HG03439 (cell line): Measurements from ENCODE around the gene EOLA1.
"Not testable (repeated sequence)": the region's sequence is repeated elsewhere in the genome, so short reads cannot be mapped to it uniquely, and the experiment has no call there.

Source experiments
- ATAC-seq: cut with Tn5 transposase; IDR thresholded peaks from one replicate; pipeline ENCODE4 v1.9.1; 2021; ENCODE audit warnings: mild to moderate bottlenecking, moderate library complexity; ENCODE audit not compliant: unreplicated experiment

The EOLA1 gene

GRCh38 chrX:149540621-149541520 lies at the start of gene EOLA1:
Gene EOLA1 (plus strand): TSS chrX:149541012. CDS start chrX:149545631, 4,619 bp downstream.
- ATAC-seq, result peak; percentile 85

- no peak for ATAC-seq
Measured at GRCh38 chrX:149491812-149492211, 49.0 kb upstream of the EOLA1 start.

- ATAC-seq, result no peak
Measured at GRCh38 chrX:149493567-149494562, 46.9 kb upstream of the EOLA1 start.

- no peak for ATAC-seq
Measured at GRCh38 chrX:149494844-149495565, 45.8 kb upstream of the EOLA1 start.

DNA sequence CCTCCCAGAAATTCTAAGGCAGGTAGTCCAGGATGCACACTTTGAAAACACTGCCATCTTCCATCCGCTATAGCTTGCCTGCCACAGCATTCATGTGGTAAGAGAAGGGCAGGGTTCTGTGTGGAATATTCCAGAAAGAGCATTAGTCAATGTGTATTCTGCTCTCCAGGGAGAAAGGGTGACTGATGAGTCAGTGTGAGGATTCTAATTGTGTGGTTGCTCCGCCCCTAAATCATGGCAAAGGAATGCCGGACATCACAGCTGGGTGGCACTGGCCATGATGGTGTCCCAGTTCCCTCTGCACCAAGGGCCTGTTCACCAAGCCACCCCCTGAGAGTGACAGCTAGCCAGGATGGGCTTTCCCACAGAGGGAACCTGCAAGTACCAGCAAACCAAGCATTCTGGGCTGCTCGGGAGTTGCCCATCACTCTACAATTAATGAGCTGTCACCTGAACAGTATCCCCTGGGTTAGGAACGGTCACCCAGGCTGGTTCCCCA lies 45.2 kb upstream of the EOLA1 start:
- ATAC-seq, result no peak

DNA sequence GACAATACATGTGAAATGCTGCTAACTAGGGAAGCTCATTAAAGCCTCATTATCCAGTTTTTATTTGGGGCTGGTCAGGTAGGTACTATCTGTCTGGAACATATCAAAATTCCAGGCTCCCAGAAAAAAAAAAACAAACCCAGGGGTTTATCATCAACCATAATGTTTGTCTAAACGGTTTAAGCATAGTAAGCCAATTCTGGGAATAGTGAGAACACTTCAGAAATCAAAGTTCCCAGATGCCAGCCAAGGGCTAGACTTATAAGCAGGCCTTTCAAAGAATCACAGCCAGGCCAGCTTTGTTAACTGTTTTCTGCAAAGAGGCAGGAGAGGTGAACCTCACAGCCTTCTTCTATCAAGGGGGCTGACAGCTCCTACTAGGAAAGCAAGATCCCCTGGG lies 43.8 kb upstream of the EOLA1 start:
- no peak for ATAC-seq

DNA sequence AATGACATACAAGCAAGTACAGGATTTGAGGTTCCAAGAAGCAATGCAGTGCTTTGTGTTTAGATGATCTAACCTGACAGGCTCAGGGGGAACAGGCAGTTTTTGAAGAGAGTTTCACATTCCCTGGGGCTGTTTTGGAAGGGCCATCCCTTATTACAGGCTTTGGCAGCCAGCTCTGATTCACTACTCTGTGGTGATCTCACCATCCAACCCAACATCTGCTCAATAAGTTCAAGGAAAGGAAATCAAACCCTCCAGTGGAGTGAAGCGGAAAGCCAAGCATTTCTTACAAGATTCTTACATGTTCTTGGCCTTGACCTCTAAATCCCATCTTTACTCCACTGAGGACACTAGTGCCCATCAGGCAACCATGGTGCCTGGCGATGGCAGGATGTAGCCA lies 43.2 kb upstream of the EOLA1 start:
- no peak for ATAC-seq

DNA sequence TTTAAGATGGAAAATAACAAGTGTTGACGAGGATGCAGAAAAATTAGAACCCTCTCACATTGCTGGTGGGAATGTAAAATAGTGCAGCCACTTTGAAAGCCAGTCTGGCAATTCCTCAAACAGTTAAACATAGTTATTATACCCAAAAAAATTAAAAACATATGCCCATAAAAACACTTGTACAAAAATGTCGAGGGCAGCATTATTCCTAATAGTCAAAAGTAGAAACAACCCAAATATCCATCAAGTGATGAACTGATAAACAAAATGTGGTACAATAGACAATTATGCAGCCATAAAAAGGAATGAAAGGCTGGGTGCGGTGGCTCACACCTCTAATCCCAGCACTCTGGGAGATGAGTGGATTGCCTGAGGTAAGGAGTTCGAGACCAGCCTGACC lies 42.0 kb upstream of the EOLA1 start:
- ATAC-seq, result no peak

GRCh38 chrX:149499766-149500165 lies 41.0 kb upstream of the EOLA1 start:
- no peak for ATAC-seq

GRCh38 chrX:149502923-149503322 lies 37.9 kb upstream of the EOLA1 start:
- ATAC-seq, result not testable (repeated sequence)

GRCh38 chrX:149503446-149503845 lies 37.4 kb upstream of the EOLA1 start:
- peak; percentile 68 for ATAC-seq

DNA sequence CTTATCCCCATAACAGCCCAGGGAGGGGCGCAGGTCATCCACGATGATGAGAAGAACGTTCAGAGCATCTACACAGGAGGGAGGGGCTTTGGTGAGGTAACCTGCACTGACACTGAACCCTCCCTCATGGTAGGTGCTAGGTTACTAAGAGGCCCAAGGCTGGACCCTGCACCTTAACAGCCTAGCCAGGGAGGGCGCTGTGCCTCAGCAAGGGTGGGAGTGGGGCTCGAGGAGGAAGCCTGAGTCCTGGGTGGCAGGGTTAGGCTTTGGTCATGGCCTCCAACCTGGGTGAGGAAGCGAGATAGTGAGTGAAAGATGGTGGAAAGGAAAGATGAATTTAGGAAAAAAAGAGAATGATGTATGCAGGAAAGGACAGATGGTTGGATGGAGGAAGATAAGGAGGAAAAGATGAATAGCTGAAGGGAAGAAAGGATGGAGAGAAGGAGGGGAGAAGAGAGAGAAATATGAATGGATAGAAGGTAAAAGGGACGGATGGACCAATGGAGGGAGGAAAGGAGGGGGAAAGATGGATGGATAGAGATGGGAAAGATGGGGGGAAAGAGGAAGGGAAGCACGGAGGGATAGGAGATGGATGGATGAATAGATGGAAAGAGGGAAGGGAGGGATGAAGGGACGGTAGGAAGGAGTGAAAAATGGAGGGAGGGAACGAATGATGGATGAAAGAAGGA lies 36.4 kb upstream of the EOLA1 start:
- ATAC-seq, result peak; percentile 49

- peak; percentile 79 for ATAC-seq
Measured at GRCh38 chrX:149504915-149505651, 35.7 kb upstream of the EOLA1 start, which contains the start of gene IDS. Gene IDS (minus strand): TSS chrX:149505306. CDS start chrX:149505137, 169 bp downstream.

- ATAC-seq, result no peak
Measured at GRCh38 chrX:149505671-149506070, 35.1 kb upstream of the EOLA1 start.

DNA sequence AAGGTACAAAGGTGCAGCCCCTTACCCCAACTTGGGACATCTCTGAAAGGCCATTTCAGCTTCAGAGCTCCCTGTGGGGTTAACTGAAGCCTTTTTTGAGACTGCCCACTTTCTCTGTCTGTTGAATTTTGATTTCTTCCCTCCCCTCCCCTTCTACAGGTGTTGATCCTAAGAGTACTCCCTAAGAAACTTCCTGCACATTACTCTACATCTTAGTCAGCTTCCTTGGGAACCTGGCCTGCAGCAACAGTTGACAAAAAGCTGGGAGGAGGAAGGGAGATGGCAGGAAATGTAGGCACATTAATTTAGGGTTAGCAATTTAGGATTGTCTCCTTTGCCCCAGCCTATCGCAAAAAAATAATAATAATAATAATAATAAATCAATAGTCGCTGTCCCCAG lies 34.5 kb upstream of the EOLA1 start:
- ATAC-seq, result no peak

DNA sequence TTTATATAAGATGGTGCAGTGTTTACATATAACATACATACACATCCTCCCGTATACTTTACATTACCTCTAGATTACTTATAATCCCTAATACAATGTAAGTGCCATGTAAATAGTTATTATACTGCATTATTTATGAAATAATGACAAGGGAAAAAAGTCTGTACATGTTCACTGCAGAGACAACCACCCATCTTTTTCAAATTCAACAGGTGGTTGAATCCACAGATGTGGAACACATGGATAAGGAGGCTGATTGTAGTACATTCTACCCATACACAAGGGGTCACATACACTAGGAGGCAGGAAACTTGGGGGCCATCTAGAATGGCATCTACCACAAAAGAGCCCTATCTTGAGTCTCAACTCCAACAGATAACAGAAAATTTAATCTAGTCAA lies 32.3 kb upstream of the EOLA1 start:
- no peak for ATAC-seq

GRCh38 chrX:149510386-149510785 lies 30.4 kb upstream of the EOLA1 start:
- no peak for ATAC-seq

GRCh38 chrX:149511081-149511480 lies 29.7 kb upstream of the EOLA1 start:
- ATAC-seq, result no peak

DNA sequence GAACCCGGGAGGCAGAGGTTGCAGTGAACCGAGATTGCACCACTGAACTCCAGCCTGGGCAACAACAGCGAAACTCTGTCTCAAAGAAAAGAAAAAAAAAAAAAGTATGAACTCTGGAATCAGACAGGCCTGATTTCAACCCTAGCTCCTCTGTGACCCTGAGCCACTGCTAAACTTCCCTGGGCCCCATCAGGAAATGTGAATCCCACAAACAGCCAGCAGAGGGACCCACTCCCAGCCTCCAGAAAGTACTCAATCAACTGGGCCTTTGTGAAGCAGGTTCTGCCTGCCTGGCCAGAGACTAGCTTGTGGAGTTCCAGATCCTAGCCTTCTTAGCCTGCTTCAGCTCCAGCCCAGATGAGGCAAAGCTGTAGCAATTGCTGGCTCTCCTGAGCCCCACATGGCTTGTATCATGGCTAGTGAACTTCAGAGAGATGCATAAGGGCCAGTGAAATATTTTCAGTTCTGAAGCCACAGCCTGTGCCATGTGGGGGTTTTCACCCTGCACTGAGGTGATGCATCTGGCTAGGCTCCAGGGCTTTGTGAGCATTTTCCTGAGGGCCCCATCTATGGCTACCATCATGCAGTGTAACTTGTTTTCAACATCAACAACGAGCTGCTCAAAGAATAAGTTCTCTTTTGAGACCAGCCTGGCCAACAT lies 28.5 kb upstream of the EOLA1 start:
- peak; percentile 94 for ATAC-seq
